Tibial nerve (tissue), 4 donors: ENCODE results near the gene ITSN2. TPM values are rescaled to one million over a fixed set of nuclear protein-coding genes. Genes with fewer than 3 reads are reported as not detected.

ENCODE experiments used
- DNase-seq, 2 donors: peaks; one replicate each; pipeline ENCODE4 v3.0.0-alpha.2; 2019; ENCODE audit warnings: low spot score in 2 of 2
- H3K27ac ChIP-seq, 4 donors: fragments of 200-600 bp; sonication (generic) in 3 of 4; one replicate each; pipeline ENCODE4 v1.5.1; 2017 to 2019; ENCODE audit warnings: mild to moderate bottlenecking in 1 of 4
- H3K27me3 ChIP-seq, 2 donors: fragments of 200-600 bp; sonication (generic) in 1 of 2; one replicate each; pipeline versions ENCODE4 v1.5.1 to v1.6.0; 2017 to 2019
- H3K36me3 ChIP-seq, 3 donors: fragments of 200-600 bp; sonication (generic); one replicate each; pipeline ENCODE4 v1.5.1; 2018 to 2019
- H3K4me1 ChIP-seq, 4 donors: fragments of 200-600 bp; sonication (generic) in 3 of 4; one replicate each; pipeline ENCODE4 v1.5.1; 2017 to 2019
- H3K4me3 ChIP-seq, 4 donors: fragments of 200-600 bp; sonication (generic) in 3 of 4; one replicate each; pipeline ENCODE4 v1.5.1; 2017 to 2019; ENCODE audit warnings: mild to moderate bottlenecking in 1 of 4, moderate library complexity in 1 of 4
- H3K9me3 ChIP-seq, 4 donors: fragments of 200-600 bp; sonication (generic) in 3 of 4; one replicate each; pipeline ENCODE4 v1.5.1; 2017 to 2019
- CTCF ChIP-seq, 5 experiments: fragments of 200-600 bp in 3 of 5; fragments of 450-650 bp in 2 of 5; sonication (generic) in 3 of 5; IDR thresholded peaks; one replicate each; pipeline ENCODE4 v1.5.1; 2016 to 2019; ENCODE audit warnings: antibody characterized with exemption in 5 of 5, mild to moderate bottlenecking in 3 of 5, moderate library complexity in 2 of 5
- EP300 ChIP-seq, 2 donors: sonication (generic); formaldehyde crosslinking; IDR thresholded peaks; one replicate each; pipeline ENCODE4 v1.6.1; 2017; ENCODE audit warnings: antibody characterized with exemption in 2 of 2, mild to moderate bottlenecking in 1 of 2
- POLR2A ChIP-seq, 2 donors: fragments of 450-650 bp; IDR thresholded peaks; one replicate each; pipeline ENCODE4 v1.6.1; 2017; ENCODE audit warnings: antibody characterized with exemption in 2 of 2, mild to moderate bottlenecking in 2 of 2, moderate library complexity in 2 of 2
- WGBS, 2 donors: methylation state at CpG; one replicate each; pipeline ENCODE4 v1.1.5; 2018; 5-methylcytosine and 5-hydroxymethylcytosine counted together
- total RNA-seq, 4 donors: library from RNA; depleted of rRNA; stranded (reverse); fragments of >200 nt; gene quantifications; one replicate each; pipeline ENCODE4 v1.1.0, GENCODE V29; 2016

The ITSN2 gene
- total RNA-seq, 4 donors from 2014 or later = 47.3 to 54.2 (median 48.7) TPM

- no peaks in the 10 kb centered on the region for H3K27me3 ChIP-seq
- 90 to 100% methylated on average over 1 of the region's 1 CpG for WGBS, 2 donors
- no peak overlapping the region for H3K27ac ChIP-seq
- H3K36me3 ChIP-seq = peaks cover 0 to 73% (median 14%) of the 10 kb centered on the region in 3 donors
- peaks cover 0 to 8% (median 0%) of the 10 kb centered on the region in 4 donors for H3K4me1 ChIP-seq
- no peaks in the 10 kb centered on the region for H3K9me3 ChIP-seq
- no peak for TF ChIP-seq EP300 (IDR thresholded peaks at IDR 0.05)
- TF ChIP-seq POLR2A (IDR thresholded peaks at IDR 0.05) = no peak
- TF ChIP-seq CTCF (IDR thresholded peaks at IDR 0.05) = no peak
- DNase-seq = no peak
- H3K4me3 ChIP-seq = no peak overlapping the region
These were observed 113.2 kb downstream of the ITSN2 start for GRCh38 chr2:24247164-24247563.

GRCh38 chr2:24245986-24246776 lies 114.2 kb downstream of the ITSN2 start:
- no peak overlapping the region for H3K27ac ChIP-seq
- no peak overlapping the region for H3K4me3 ChIP-seq
- WGBS, 2 donors = 78 to 82% methylated on average over 4 of the region's 4 CpGs
- DNase-seq = no peak
- H3K9me3 ChIP-seq = no peaks in the 10 kb centered on the region
- H3K36me3 ChIP-seq = peaks cover 0 to 66% (median 14%) of the 10 kb centered on the region in 3 donors
- H3K4me1 ChIP-seq = peaks cover 0 to 16% (median 0%) of the 10 kb centered on the region in 4 donors
- H3K27me3 ChIP-seq = no peaks in the 10 kb centered on the region
- TF ChIP-seq CTCF (IDR thresholded peaks at IDR 0.05) (no peak), POLR2A (IDR thresholded peaks at IDR 0.05) (no peak), EP300 (IDR thresholded peaks at IDR 0.05) (no peak)

- no peak overlapping the region for H3K27ac ChIP-seq
- H3K36me3 ChIP-seq = peaks cover 0 to 33% (median under 1%) of the 10 kb centered on the region in 3 donors
- H3K4me3 ChIP-seq = no peak overlapping the region
- no peak for TF ChIP-seq CTCF (IDR thresholded peaks at IDR 0.05)
- no peak for TF ChIP-seq POLR2A (IDR thresholded peaks at IDR 0.05)
- no peak for TF ChIP-seq EP300 (IDR thresholded peaks at IDR 0.05)
- no peaks in the 10 kb centered on the region for H3K27me3 ChIP-seq
- H3K9me3 ChIP-seq = no peaks in the 10 kb centered on the region
- no peak for DNase-seq
- peaks cover 0 to 28% (median 0%) of the 10 kb centered on the region in 4 donors for H3K4me1 ChIP-seq
These were observed 118.8 kb downstream of the ITSN2 start for GRCh38 chr2:24241528-24241927.

GRCh38 chr2:24239553-24239952 lies 120.8 kb downstream of the ITSN2 start:
- Histone ChIP-seq H3K27me3 (no peaks in the 10 kb centered on the region), H3K4me1 (peaks cover 0 to 28% (median 0%) of the 10 kb centered on the region in 4 donors), H3K9me3 (no peaks in the 10 kb centered on the region), H3K27ac (no peak overlapping the region), H3K4me3 (no peak overlapping the region), H3K36me3 (peaks cover 0 to 13% (median 0%) of the 10 kb centered on the region in 3 donors)
- WGBS, 2 donors = 98 to 99% methylated on average over 1 of the region's 1 CpG
- DNase-seq = no peak
- TF ChIP-seq EP300 (IDR thresholded peaks at IDR 0.05) (no peak), CTCF (IDR thresholded peaks at IDR 0.05) (no peak), POLR2A (IDR thresholded peaks at IDR 0.05) (no peak)

- Histone ChIP-seq H3K9me3 (no peaks in the 10 kb centered on the region), H3K36me3 (peaks cover 0 to 1% (median 0%) of the 10 kb centered on the region in 3 donors), H3K4me1 (peaks cover 0 to 31% (median 3%) of the 10 kb centered on the region in 4 donors), H3K27ac (no peak overlapping the region), H3K4me3 (no peak overlapping the region), H3K27me3 (no peaks in the 10 kb centered on the region)
- DNase-seq = no peak
- WGBS, 2 donors = 90 to 91% methylated on average over 2 of the region's 2 CpGs
- TF ChIP-seq CTCF (IDR thresholded peaks at IDR 0.05) (no peak), EP300 (IDR thresholded peaks at IDR 0.05) (no peak), POLR2A (IDR thresholded peaks at IDR 0.05) (no peak)
These were observed 122.2 kb downstream of the ITSN2 start for GRCh38 chr2:24238158-24238557.
